H1 (cell line): ENCODE results near the gene SLC7A9. TPM values are rescaled to one million over a fixed set of nuclear protein-coding genes. Genes with fewer than 3 reads are reported as not detected.

ENCODE experiments used
- polyA plus RNA-seq, 7 experiments: library from polyadenylated mRNA; depleted of rRNA in 3 of 7; stranded (reverse) in 5 of 7; unstranded in 2 of 7; fragments of >200 nt in 5 of 7; fragments of 200-250 nt in 2 of 7; gene quantifications; 1 replicate in 5 of 7; 2 replicates in 1 of 7; 4 replicates in 1 of 7; pipeline versions ENCODE4 v1.2.1 to v1.2.3, GENCODE V29; 2011 to 2013; ENCODE audit warnings: missing spikeins in 2 of 7, mixed read lengths in 2 of 7
- total RNA-seq: library from RNA; stranded (reverse); fragmentation: NEBNext Ultra II Directional; extraction: Animal tissue kit (Norgen Biotek cat#: 25700); gene quantifications from 2 replicates; pipeline ENCODE4 v1.2.1, GENCODE V29; 2021
- TF ChIP-seq, protein P1 (sequence below): IDR thresholded peaks from 2 replicates; pipeline ENCODE4 v1.6.1; 2011; ENCODE audit warnings: low read length, improper control_type of control experiment

The SLC7A9 gene
- total and polyA plus RNA-seq, 2 of the 8 experiments (the other 6 are each of a cell fraction or from before 2014, with no cell fraction given) = 0.15 TPM; not detected in 1

DNA sequence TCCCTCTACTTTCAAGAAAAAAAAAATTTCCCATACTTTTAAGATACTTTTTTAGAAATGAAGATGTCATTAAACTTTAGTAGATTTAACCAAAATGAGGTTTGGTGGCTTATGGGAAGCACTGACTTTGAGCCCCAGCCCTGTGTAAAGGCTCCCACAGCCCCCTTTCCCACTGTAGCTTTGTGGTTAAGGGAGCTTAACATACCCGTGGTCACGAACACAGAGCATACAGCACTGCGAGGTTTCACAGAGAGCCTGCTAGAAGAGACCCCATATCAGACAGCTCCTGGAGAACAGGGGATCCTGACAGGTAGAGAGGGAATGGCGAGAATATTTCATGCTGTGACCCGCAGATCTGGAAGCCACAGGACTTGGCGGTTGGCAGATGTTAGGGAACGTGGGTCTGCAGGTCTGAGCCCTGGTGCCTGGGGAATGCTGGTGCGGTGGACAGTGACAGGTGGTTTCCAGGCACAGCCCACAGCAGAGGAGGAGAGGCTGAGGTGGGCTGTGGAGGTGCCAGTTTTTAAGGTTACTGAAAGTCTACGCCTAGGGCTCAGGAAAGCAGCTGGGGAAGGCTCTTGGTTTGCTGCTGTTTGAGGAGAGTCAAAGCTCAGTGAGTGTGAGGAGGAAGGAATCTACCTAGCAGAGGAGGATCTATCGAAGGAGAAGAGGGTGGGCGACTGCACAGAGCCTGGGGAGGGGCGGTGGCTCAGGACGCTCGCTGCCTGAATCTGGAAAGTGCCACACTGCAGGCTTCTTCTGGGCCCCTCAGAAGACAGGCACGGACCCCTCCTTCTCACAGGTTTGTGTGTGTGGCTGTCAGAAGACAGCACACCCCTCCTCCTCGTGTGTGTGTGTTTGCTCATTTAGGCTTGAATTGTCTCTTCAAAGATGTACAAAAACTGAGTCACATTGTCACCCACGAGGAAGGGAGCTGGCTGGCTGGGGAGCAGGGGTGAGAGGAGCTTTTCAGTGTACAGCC is 49.9 kb downstream of the SLC7A9 start (continued):
- TF ChIP-seq, protein P1, sequence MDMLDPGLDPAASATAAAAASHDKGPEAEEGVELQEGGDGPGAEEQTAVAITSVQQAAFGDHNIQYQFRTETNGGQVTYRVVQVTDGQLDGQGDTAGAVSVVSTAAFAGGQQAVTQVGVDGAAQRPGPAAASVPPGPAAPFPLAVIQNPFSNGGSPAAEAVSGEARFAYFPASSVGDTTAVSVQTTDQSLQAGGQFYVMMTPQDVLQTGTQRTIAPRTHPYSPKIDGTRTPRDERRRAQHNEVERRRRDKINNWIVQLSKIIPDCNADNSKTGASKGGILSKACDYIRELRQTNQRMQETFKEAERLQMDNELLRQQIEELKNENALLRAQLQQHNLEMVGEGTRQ = no peak
